Mononuclear cell (primary cell): Measurements from ENCODE around the gene KCNA5. TPM values are rescaled to one million over a fixed set of nuclear protein-coding genes. Genes with fewer than 3 reads are reported as not detected.

Source experiments
- H3K27me3 ChIP-seq: 2 replicates; pipeline ENCODE4 v1.6.0; 2011; ENCODE audit warnings: low read length, control low read depth; ENCODE audit not compliant: insufficient read depth
- H3K4me1 ChIP-seq: 2 replicates; pipeline ENCODE4 v1.5.1; 2011; ENCODE audit warnings: mild to moderate bottlenecking, low read length, control low read depth; ENCODE audit not compliant: insufficient read depth
- H3K4me3 ChIP-seq: 2 replicates; pipeline ENCODE4 v1.5.1; 2011; ENCODE audit warnings: mild to moderate bottlenecking, low read length, moderate library complexity
- H3K9me3 ChIP-seq: 2 replicates; pipeline ENCODE4 v1.5.1; 2011; ENCODE audit warnings: low read depth, mild to moderate bottlenecking, control low read depth, low read length
- total RNA-seq: library from RNA; depleted of rRNA; stranded (reverse); fragments of >200 nt; gene quantifications from one replicate; pipeline ENCODE4 v1.2.3, GENCODE V29; 2012

Gene KCNA5
- total RNA-seq, 1 donor = 0.10 TPM

- H3K9me3 ChIP-seq = no peaks in the 10 kb centered on the region
- peaks cover 19% of the 10 kb centered on the region for H3K27me3 ChIP-seq
- no peak overlapping the region for H3K4me3 ChIP-seq
- H3K4me1 ChIP-seq = no peaks in the 10 kb centered on the region
These were observed 5.8 kb upstream of the KCNA5 start for GRCh38 chr12:5037795-5038357.

- H3K4me3 ChIP-seq = no peak overlapping the region
- H3K9me3 ChIP-seq = no peaks in the 10 kb centered on the region
- peaks cover 25% of the 10 kb centered on the region for H3K27me3 ChIP-seq
- no peaks in the 10 kb centered on the region for H3K4me1 ChIP-seq
These were observed 4.8 kb upstream of the KCNA5 start for GRCh38 chr12:5038781-5039311.

GRCh38 chr12:5039815-5040214 is 3.9 kb upstream of the KCNA5 start:
- H3K27me3 ChIP-seq = peaks cover 28% of the 10 kb centered on the region
- no peaks in the 10 kb centered on the region for H3K9me3 ChIP-seq
- no peak overlapping the region for H3K4me3 ChIP-seq
- no peaks in the 10 kb centered on the region for H3K4me1 ChIP-seq

DNA sequence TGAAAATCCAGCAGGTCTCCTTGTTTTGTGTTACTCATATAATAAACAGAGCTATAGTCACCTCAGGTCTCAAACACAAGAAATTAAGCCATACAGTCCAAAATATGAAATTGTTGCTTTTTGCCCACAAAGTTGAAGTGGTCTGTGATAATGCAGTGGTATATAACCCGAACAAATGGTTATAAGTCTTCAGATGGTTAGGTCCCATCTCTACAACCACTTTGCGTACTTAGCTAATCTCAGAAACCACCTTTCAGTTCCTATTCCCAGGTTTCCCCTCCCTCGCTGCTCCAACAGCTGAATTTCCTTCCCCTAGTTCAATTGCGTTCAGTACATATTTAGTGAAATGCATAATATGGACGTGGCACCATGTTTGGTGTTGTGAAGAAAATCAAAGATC is 3.3 kb upstream of the KCNA5 start:
- no peaks in the 10 kb centered on the region for H3K4me1 ChIP-seq
- H3K4me3 ChIP-seq = no peak overlapping the region
- no peaks in the 10 kb centered on the region for H3K9me3 ChIP-seq
- peaks cover 28% of the 10 kb centered on the region for H3K27me3 ChIP-seq

DNA sequence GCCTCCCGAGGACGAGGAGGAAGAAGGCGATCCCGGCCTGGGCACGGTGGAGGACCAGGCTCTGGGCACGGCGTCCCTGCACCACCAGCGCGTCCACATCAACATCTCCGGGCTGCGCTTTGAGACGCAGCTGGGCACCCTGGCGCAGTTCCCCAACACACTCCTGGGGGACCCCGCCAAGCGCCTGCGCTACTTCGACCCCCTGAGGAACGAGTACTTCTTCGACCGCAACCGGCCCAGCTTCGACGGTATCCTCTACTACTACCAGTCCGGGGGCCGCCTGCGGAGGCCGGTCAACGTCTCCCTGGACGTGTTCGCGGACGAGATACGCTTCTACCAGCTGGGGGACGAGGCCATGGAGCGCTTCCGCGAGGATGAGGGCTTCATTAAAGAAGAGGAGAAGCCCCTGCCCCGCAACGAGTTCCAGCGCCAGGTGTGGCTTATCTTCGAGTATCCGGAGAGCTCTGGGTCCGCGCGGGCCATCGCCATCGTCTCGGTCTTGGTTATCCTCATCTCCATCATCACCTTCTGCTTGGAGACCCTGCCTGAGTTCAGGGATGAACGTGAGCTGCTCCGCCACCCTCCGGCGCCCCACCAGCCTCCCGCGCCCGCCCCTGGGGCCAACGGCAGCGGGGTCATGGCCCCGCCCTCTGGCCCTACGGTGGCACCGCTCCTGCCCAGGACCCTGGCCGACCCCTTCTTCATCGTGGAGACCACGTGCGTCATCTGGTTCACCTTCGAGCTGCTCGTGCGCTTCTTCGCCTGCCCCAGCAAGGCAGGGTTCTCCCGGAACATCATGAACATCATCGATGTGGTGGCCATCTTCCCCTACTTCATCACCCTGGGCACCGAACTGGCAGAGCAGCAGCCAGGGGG is 979 bp downstream of the KCNA5 start:
- Histone ChIP-seq H3K4me3 (no peak overlapping the region), H3K27me3 (peaks cover 34% of the 10 kb centered on the region), H3K4me1 (peaks cover 4% of the 10 kb centered on the region), H3K9me3 (no peaks in the 10 kb centered on the region)

DNA sequence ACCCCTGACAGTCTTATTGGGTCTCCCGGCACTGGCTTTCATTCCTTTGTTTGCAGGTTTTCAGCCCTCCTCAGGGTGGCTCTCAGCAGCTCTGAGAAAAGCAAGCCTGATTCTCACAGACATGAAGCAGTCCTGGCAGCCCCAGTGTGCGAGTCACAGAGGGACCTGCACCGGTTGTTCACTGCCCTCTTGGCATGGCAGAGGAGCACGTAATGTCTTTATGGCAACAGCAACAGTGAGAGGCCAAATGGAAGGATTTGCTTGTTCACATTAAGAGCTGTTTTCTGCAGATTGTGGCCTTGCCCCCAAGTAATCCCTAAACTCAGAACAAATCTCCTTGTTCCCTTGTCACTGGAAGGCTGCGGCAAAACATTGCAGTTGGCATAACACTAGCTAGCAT is 3.4 kb downstream of the KCNA5 start:
- Histone ChIP-seq H3K4me1 (peaks cover 24% of the 10 kb centered on the region), H3K27me3 (peaks cover 24% of the 10 kb centered on the region), H3K9me3 (no peaks in the 10 kb centered on the region)

DNA sequence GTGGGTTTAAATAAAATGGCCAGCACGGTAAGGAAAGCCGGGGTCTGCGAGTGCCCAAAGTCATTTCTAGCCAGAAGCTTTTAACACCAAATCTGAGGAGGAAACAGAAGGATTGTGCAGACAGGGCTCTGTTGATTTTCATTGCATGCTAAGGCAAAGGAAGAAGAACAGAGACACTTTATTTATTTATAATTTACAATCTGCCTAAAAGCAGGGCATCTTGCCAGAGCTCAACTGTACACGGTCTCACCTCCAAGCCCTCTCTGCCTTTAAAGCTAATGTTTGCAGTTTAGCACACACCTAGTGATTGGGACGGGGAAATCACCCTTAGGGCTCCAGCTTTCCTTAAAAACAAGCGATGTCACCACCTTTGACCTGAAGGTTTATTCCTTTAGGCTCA is 4.0 kb downstream of the KCNA5 start:
- no peak overlapping the region for H3K4me3 ChIP-seq
- peaks cover 30% of the 10 kb centered on the region for H3K4me1 ChIP-seq
- H3K9me3 ChIP-seq = no peaks in the 10 kb centered on the region
- peaks cover 19% of the 10 kb centered on the region for H3K27me3 ChIP-seq

More for the DNA sequence above, 3.4 kb downstream of the KCNA5 start:
- H3K4me3 ChIP-seq = no peak overlapping the region

GRCh38 chr12:5050542-5050941 is 6.9 kb downstream of the KCNA5 start:
- Histone ChIP-seq H3K4me3 (no peak overlapping the region), H3K9me3 (no peaks in the 10 kb centered on the region), H3K4me1 (peaks cover 41% of the 10 kb centered on the region), H3K27me3 (peaks cover 8% of the 10 kb centered on the region)

- peaks cover 41% of the 10 kb centered on the region for H3K4me1 ChIP-seq
- no peak overlapping the region for H3K4me3 ChIP-seq
These were observed 7.7 kb downstream of the KCNA5 start for GRCh38 chr12:5051334-5051733.

DNA sequence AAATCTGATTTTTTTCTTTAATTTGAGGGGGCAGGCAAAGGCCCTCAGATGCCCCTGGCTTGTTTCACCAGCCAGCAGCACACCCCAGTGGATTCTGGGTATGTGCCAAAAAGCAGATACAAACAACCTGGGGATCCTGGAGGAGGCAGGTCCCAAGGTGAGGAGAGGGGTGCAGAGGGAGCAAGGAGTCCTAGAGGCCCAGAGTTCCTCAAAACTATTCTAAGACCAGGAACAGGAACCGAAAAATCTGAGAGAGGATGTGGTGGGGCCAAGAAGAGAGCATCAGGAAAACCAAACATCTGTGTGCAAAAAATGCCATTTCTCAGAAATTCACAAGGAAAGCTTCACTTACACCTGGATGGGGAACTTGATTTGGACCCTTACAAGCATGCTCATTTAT is 8.2 kb downstream of the KCNA5 start:
- no peak overlapping the region for H3K4me3 ChIP-seq
- H3K9me3 ChIP-seq = no peaks in the 10 kb centered on the region
- H3K27me3 ChIP-seq = peaks cover 3% of the 10 kb centered on the region
- H3K4me1 ChIP-seq = peaks cover 41% of the 10 kb centered on the region

More at GRCh38 chr12:5051334-5051733, 7.7 kb downstream of the KCNA5 start:
- Histone ChIP-seq H3K27me3 (peaks cover 7% of the 10 kb centered on the region), H3K9me3 (no peaks in the 10 kb centered on the region)

- Histone ChIP-seq H3K4me1 (peaks cover 41% of the 10 kb centered on the region), H3K9me3 (no peaks in the 10 kb centered on the region), H3K4me3 (no peak overlapping the region), H3K27me3 (peaks cover 1% of the 10 kb centered on the region)
These were observed 8.7 kb downstream of the KCNA5 start for GRCh38 chr12:5052348-5052747.

- Histone ChIP-seq H3K9me3 (no peaks in the 10 kb centered on the region), H3K27me3 (peaks cover 2% of the 10 kb centered on the region), H3K4me3 (no peak overlapping the region), H3K4me1 (no peaks in the 10 kb centered on the region)
These were observed 15.7 kb downstream of the KCNA5 start for GRCh38 chr12:5059358-5059757.

GRCh38 chr12:5060958-5061357 is 17.3 kb downstream of the KCNA5 start:
- Histone ChIP-seq H3K4me1 (no peaks in the 10 kb centered on the region), H3K4me3 (no peak overlapping the region), H3K27me3 (peaks cover 2% of the 10 kb centered on the region), H3K9me3 (no peaks in the 10 kb centered on the region)

DNA sequence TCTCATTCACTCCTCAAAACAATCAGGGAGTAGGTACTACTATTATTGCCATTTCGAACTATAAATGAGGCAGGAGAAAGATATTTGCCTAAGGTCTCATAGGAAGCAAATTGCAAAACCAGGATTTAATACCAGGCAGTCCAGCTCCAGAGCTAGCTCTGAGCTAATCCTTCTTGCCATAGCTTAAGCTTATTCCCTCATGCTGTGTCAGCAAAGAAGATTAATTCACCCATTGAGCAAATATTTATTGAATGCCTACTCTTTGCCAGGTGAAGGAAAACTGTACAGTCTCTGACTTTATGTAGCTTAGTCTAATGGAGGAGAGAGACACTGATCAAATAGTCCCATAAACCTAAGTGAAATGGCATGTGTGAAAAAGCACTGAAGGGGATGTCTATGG is 19.5 kb downstream of the KCNA5 start:
- Histone ChIP-seq H3K27me3 (peaks cover 2% of the 10 kb centered on the region), H3K4me3 (no peak overlapping the region), H3K4me1 (no peaks in the 10 kb centered on the region), H3K9me3 (no peaks in the 10 kb centered on the region)

- no peak overlapping the region for H3K4me3 ChIP-seq
- H3K4me1 ChIP-seq = no peaks in the 10 kb centered on the region
- peaks cover 2% of the 10 kb centered on the region for H3K27me3 ChIP-seq
- H3K9me3 ChIP-seq = no peaks in the 10 kb centered on the region
These were observed 21.3 kb downstream of the KCNA5 start for GRCh38 chr12:5064913-5065490.
